ENCODE results near the gene SMC3.

SMC3 gene

DNA sequence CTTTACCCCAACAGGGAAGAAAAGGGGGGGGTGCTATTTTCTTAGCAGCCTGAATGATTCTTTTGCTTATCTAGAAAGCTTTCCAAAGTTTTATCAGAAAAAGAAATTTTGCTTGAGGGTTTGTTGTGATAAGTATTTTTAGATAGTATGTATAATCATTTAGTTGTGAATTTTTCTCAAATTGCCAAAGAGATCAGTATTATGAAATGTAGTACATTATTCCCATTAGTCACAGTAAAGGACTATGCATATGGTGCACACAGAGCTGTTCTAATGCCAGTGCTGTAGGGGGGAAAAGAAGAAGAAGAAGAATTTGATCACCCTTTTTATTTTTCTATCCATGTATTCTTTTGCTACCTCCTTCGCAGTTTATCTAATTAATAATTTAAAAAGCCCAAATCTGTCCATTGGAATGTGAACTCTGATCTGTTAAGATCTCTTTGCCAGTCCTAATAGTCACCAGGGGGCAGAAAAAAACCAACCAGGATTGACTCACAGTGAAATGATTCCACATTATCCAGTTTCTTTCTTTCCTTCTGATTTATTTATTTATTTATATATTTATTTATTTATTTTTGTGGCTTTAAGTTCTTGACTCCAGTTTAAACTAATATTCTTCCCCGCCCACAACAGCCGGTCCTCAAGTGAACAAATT lies 81.3 kb downstream of the SMC3 start:
- DNase-seq (ENCODE audit: low read depth) = no peak
- TF ChIP-seq, protein P1, sequence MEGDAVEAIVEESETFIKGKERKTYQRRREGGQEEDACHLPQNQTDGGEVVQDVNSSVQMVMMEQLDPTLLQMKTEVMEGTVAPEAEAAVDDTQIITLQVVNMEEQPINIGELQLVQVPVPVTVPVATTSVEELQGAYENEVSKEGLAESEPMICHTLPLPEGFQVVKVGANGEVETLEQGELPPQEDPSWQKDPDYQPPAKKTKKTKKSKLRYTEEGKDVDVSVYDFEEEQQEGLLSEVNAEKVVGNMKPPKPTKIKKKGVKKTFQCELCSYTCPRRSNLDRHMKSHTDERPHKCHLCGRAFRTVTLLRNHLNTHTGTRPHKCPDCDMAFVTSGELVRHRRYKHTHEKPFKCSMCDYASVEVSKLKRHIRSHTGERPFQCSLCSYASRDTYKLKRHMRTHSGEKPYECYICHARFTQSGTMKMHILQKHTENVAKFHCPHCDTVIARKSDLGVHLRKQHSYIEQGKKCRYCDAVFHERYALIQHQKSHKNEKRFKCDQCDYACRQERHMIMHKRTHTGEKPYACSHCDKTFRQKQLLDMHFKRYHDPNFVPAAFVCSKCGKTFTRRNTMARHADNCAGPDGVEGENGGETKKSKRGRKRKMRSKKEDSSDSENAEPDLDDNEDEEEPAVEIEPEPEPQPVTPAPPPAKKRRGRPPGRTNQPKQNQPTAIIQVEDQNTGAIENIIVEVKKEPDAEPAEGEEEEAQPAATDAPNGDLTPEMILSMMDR (conservative IDR thresholded peaks at IDR 0.05; ENCODE audit: low read length) = 0 out of 2 replicates have a peak, but pooled peaks have one; percentile 13
- H3K4me3 ChIP-seq (ENCODE audit: low read length) = no peak overlapping the region

DNA sequence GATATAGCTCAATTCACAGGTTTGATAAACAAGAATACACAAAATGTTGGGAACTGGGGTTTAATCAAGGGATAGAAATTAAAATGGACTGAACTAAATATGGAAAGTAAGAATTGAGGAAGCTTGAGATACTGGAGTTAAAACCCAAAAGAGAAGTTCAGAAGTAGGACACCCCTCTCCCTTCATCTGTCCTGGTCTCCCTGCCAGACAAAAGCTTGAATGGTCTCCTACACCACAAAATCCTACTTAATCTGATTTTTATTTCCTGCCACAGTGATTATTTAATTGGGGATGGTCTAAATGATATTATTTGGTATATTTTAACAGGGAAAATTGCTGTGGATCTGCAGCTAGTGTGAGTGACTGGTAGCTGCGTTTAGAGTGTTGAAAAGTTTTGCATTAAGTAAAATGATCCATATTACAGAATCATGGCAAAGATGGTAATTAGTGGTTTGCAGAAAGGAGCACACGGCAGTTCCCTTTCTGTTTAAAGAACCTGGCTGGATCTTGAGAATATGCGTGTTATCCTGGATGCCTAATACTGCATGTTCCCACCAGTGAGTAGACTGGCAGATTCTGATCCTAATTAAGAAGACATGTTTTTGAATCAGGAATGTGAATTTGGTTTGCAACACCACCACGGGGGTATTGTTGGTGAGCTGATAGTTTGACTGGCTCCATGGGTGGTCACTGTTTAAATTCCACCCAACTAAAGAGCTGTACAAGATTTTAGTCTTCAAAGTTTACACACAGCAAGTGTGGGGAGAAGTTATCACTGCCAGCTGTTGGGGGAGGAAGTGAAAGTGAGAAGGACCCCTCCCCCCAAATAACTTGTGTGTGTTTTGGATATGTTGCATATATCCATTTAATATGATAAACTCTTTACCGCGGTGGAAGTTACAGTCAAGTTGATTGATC lies 82.1 kb downstream of the SMC3 start:
- TF ChIP-seq, protein P1 (conservative IDR thresholded peaks at IDR 0.05; ENCODE audit: low read length) = no peak
- H3K4me3 ChIP-seq (ENCODE audit: low read length) = no peak overlapping the region
- peak; percentile 21 for DNase-seq (ENCODE audit: low read depth)

DNA sequence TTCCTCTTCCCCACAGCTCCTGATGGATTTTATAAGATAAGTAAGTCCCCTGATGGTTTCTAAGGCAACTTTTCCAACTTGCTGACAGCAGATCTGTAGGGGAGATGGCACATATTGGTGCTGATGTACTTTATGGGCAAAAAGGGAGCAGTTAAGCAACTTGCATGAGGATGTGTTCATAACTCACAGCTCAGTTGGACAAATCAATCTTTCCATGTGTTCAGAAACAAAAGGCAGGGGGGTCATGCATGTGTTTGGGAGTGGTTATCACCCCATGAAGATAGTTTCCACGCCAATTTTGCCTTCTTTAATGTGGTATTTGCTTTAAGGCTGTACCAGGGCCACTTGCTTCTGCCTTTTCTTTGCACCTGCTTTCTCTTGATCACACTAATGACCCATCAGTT lies 82.8 kb downstream of the SMC3 start:
- DNase-seq (ENCODE audit: low read depth) = no peak
- TF ChIP-seq, protein P1 (conservative IDR thresholded peaks at IDR 0.05; ENCODE audit: low read length) = no peak
- H3K4me3 ChIP-seq (ENCODE audit: low read length) = no peak overlapping the region

DNA sequence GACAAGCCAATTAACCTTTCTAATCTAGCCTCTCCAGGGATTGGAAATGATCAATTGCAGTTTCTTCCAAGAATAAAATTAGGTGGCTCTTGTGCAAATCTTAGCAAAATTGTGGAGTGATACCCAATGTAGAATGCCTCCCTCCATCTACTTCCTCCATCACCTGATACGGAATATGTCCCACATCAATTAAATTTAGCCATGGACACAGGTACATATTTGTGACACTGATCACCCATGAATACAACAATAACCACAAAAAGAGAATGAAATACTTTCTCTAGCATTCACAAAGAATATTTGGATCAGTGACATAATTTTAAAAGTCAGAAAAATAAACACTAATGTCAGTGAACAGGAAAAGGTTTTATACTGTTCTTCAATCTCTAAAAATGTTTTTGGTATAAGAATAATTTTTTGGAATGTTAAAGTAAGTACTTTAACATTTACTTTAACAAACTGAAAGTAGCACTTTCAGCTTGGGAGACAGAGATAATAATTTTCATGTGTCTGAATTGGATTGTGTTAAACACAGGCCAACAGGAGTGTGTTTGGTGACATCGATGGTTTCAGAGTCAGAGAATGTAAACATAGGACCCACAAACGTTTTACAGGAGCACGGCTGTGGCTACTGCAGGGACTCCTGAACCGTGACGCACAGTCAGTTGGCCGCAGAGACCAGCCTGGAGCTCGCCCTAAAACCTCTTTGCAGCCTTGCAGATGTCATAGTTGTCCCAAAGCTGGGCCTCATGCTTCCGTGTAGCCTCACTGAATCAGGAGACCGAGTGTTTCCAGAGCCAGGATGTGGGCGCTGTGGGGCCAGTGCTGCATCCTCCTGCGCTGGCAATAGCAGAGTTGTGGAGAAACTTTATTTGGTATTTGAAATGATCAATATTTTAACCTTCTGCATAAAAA lies 83.8 kb downstream of the SMC3 start:
- peak; percentile 92 for DNase-seq (ENCODE audit: low read depth)
- peak overlapping the region; percentile 27 for H3K4me3 ChIP-seq (ENCODE audit: low read length)
- TF ChIP-seq, protein P1 (conservative IDR thresholded peaks at IDR 0.05; ENCODE audit: low read length) = no peak

DNA sequence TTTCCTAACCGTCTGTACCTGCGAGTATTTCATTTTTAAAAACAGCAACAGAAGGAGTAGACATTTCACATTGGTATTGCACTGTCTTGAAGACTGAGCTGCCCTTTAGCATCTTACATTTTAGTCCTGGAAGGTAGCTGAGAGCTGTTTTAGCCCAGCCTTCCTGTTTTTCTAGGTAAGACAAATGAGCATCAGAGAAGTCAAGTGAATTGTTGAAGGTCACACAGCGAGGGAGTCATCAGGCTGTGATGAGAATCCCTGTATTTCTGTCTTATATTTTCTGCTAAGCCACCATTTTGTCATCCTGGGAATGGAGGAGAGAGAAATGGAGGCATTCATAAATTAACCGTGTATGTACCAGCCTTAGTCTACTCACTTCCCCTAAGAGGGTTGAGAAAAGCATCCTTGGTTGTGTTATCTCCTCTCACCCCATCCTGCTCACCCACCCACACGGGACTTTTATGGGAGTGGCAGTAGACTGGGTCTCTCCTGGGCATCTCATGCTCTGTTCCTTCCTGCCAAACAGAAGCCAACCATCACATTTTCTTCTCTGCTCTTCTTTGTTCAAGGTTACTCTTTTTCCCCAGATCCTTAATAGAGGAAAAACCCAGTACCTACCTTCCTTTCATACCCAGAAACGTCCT lies 85.1 kb downstream of the SMC3 start:
- TF ChIP-seq, protein P1 (conservative IDR thresholded peaks at IDR 0.05; ENCODE audit: low read length) = no peak
- DNase-seq (ENCODE audit: low read depth) = no peak
- H3K4me3 ChIP-seq (ENCODE audit: low read length) = no peak overlapping the region
